Tibial nerve (tissue), 4 donors: ENCODE measurements around the gene LSAMP. TPM values are rescaled to one million over a fixed set of nuclear protein-coding genes. Genes with fewer than 3 reads are reported as not detected.

Source experiments
- DNase-seq, 2 donors: peaks; one replicate each; pipeline ENCODE4 v3.0.0-alpha.2; 2019; ENCODE audit warnings: low spot score in 2 of 2
- H3K27ac ChIP-seq, 4 donors: fragments of 200-600 bp; sonication (generic) in 3 of 4; one replicate each; pipeline ENCODE4 v1.5.1; 2017 to 2019; ENCODE audit warnings: mild to moderate bottlenecking in 1 of 4
- H3K27me3 ChIP-seq, 2 donors: fragments of 200-600 bp; sonication (generic) in 1 of 2; one replicate each; pipeline versions ENCODE4 v1.5.1 to v1.6.0; 2017 to 2019
- H3K36me3 ChIP-seq, 3 donors: fragments of 200-600 bp; sonication (generic); one replicate each; pipeline ENCODE4 v1.5.1; 2018 to 2019
- H3K4me1 ChIP-seq, 4 donors: fragments of 200-600 bp; sonication (generic) in 3 of 4; one replicate each; pipeline ENCODE4 v1.5.1; 2017 to 2019
- H3K4me3 ChIP-seq, 4 donors: fragments of 200-600 bp; sonication (generic) in 3 of 4; one replicate each; pipeline ENCODE4 v1.5.1; 2017 to 2019; ENCODE audit warnings: mild to moderate bottlenecking in 1 of 4, moderate library complexity in 1 of 4
- H3K9me3 ChIP-seq, 4 donors: fragments of 200-600 bp; sonication (generic) in 3 of 4; one replicate each; pipeline ENCODE4 v1.5.1; 2017 to 2019
- CTCF ChIP-seq, 5 experiments: fragments of 200-600 bp in 3 of 5; fragments of 450-650 bp in 2 of 5; sonication (generic) in 3 of 5; IDR thresholded peaks; one replicate each; pipeline ENCODE4 v1.5.1; 2016 to 2019; ENCODE audit warnings: antibody characterized with exemption in 5 of 5, mild to moderate bottlenecking in 3 of 5, moderate library complexity in 2 of 5
- EP300 ChIP-seq, 2 donors: sonication (generic); formaldehyde crosslinking; IDR thresholded peaks; one replicate each; pipeline ENCODE4 v1.6.1; 2017; ENCODE audit warnings: antibody characterized with exemption in 2 of 2, mild to moderate bottlenecking in 1 of 2
- POLR2A ChIP-seq, 2 donors: fragments of 450-650 bp; IDR thresholded peaks; one replicate each; pipeline ENCODE4 v1.6.1; 2017; ENCODE audit warnings: antibody characterized with exemption in 2 of 2, mild to moderate bottlenecking in 2 of 2, moderate library complexity in 2 of 2
- WGBS, 2 donors: methylation state at CpG; one replicate each; pipeline ENCODE4 v1.1.5; 2018; 5-methylcytosine and 5-hydroxymethylcytosine counted together
- total RNA-seq, 4 donors: library from RNA; depleted of rRNA; stranded (reverse); fragments of >200 nt; gene quantifications; one replicate each; pipeline ENCODE4 v1.1.0, GENCODE V29; 2016

Gene LSAMP
- total RNA-seq, 4 donors from 2014 or later: 3.6 to 6.1 (median 4.2) TPM

GRCh38 chr3:116056280-116056679, 389.0 kb downstream of the LSAMP start:
- WGBS, 2 donors: 91 to 94% methylated on average over 2 of the region's 2 CpGs
- Histone ChIP-seq H3K9me3 (no peaks in the 10 kb centered on the region), H3K4me1 (no peaks in the 10 kb centered on the region), H3K36me3 (no peaks in the 10 kb centered on the region), H3K27me3 (no peaks in the 10 kb centered on the region), H3K4me3 (no peak overlapping the region), H3K27ac (no peak overlapping the region)
- TF ChIP-seq CTCF (IDR thresholded peaks at IDR 0.05) (no peak), EP300 (IDR thresholded peaks at IDR 0.05) (no peak), POLR2A (IDR thresholded peaks at IDR 0.05) (no peak)
- DNase-seq: no peak

GRCh38 chr3:116053017-116053416, 392.3 kb downstream of the LSAMP start:
- Histone ChIP-seq H3K4me3 (no peak overlapping the region), H3K4me1 (no peaks in the 10 kb centered on the region), H3K9me3 (no peaks in the 10 kb centered on the region), H3K27me3 (no peaks in the 10 kb centered on the region), H3K36me3 (no peaks in the 10 kb centered on the region), H3K27ac (no peak overlapping the region)
- DNase-seq: no peak
- TF ChIP-seq EP300 (IDR thresholded peaks at IDR 0.05): no peak
- TF ChIP-seq CTCF (IDR thresholded peaks at IDR 0.05): no peak
- TF ChIP-seq POLR2A (IDR thresholded peaks at IDR 0.05): no peak

- H3K36me3 ChIP-seq: no peaks in the 10 kb centered on the region
- WGBS, 2 donors: 88 to 94% methylated on average over 3 of the region's 3 CpGs
- no peaks in the 10 kb centered on the region for H3K9me3 ChIP-seq
- TF ChIP-seq CTCF (IDR thresholded peaks at IDR 0.05) (no peak), POLR2A (IDR thresholded peaks at IDR 0.05) (no peak), EP300 (IDR thresholded peaks at IDR 0.05) (no peak)
- H3K4me3 ChIP-seq: no peak overlapping the region
- H3K4me1 ChIP-seq: no peaks in the 10 kb centered on the region
- H3K27ac ChIP-seq: no peak overlapping the region
- DNase-seq: no peak
- H3K27me3 ChIP-seq: no peaks in the 10 kb centered on the region
Observed at GRCh38 chr3:116052602-116053001, 392.7 kb downstream of the LSAMP start.

GRCh38 chr3:116051586-116051985, 393.7 kb downstream of the LSAMP start:
- 73 to 92% methylated on average over 3 of the region's 3 CpGs for WGBS, 2 donors
- Histone ChIP-seq H3K27me3 (no peaks in the 10 kb centered on the region), H3K4me1 (no peaks in the 10 kb centered on the region)

GRCh38 chr3:116051040-116051439, 394.2 kb downstream of the LSAMP start:
- 69 to 80% methylated on average over 4 of the region's 4 CpGs for WGBS, 2 donors
- H3K4me3 ChIP-seq: no peak overlapping the region

More at GRCh38 chr3:116051586-116051985, 393.7 kb downstream of the LSAMP start:
- no peak overlapping the region for H3K4me3 ChIP-seq
- H3K27ac ChIP-seq: no peak overlapping the region
- H3K9me3 ChIP-seq: no peaks in the 10 kb centered on the region
- no peaks in the 10 kb centered on the region for H3K36me3 ChIP-seq
- TF ChIP-seq CTCF (IDR thresholded peaks at IDR 0.05) (no peak), EP300 (IDR thresholded peaks at IDR 0.05) (no peak), POLR2A (IDR thresholded peaks at IDR 0.05) (no peak)
- DNase-seq: no peak

More at GRCh38 chr3:116051040-116051439, 394.2 kb downstream of the LSAMP start:
- Histone ChIP-seq H3K9me3 (no peaks in the 10 kb centered on the region), H3K36me3 (no peaks in the 10 kb centered on the region), H3K27me3 (no peaks in the 10 kb centered on the region), H3K4me1 (no peaks in the 10 kb centered on the region), H3K27ac (no peak overlapping the region)
- DNase-seq: no peak
- no peak for TF ChIP-seq EP300 (IDR thresholded peaks at IDR 0.05)
- TF ChIP-seq POLR2A (IDR thresholded peaks at IDR 0.05): no peak
- no peak for TF ChIP-seq CTCF (IDR thresholded peaks at IDR 0.05)
